Stimulated activated CD4-positive, alpha-beta T cell treated with anti-CD3 and anti-CD28 coated beads, Interleukin-12 subunit alpha, Interleukin-12 subunit beta, amount 100 ng/mL, for 4 hours (primary cell): ENCODE data around the gene EPC2.

Experiments
- DNase-seq: peaks from one replicate; pipeline ENCODE4 v3.0.0-alpha.2; 2020

Gene EPC2

GRCh38 chr2:148814860-148815419 lies 170.4 kb downstream of the EPC2 start:
- DNase-seq, result no peak

- DNase-seq, result no peak
These were observed 171.6 kb downstream of the EPC2 start for GRCh38 chr2:148816176-148816575.

DNA sequence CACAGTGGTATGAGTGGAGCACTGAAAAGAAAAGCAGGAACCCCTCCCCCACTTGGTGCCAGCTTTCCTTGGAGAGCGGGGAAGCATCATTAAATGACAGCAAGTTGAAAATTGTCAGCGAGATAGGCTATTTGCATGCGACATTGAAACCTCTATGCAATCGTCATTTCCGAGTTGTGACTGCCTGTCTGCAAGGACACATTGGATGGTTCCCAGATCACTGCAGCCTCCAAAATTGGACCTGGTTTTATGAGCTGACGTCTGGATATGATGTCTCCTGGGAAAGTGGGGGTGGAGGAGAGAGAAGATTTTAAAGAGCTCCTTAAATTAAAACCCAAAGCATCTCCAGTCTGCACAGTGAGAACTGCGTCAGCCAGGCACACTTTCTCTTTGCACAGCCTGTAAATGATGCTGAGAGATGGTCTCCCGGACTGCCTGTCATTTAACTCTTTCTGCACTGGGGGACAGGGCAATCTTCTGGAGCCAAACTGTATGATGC lies 172.7 kb downstream of the EPC2 start:
- DNase-seq, result no peak

- DNase-seq, result no peak
These were observed 174.6 kb downstream of the EPC2 start for GRCh38 chr2:148819019-148819585.

DNA sequence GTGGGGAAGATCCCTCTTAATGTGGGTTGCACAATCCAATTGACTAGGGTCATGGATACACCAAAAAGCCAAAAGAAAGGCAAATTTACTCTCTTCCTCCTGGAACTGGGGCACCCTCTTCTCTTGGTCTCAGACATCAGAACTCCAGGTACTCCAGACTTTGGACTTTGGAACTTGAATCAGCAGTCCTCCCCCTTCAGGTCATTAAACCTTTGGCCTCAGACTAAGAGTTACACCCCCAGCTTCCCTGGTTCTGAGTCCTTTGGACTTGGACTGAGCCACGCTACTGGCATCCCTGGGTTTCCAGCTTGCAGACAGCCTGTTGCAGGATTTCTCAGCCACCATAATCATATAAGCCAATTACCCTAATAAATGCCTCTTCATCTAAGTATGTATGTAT lies 179.6 kb downstream of the EPC2 start:
- no peak for DNase-seq

- no peak for DNase-seq
These were observed 182.2 kb downstream of the EPC2 start for GRCh38 chr2:148826791-148827190.

- DNase-seq, result no peak
These were observed 184.4 kb downstream of the EPC2 start for GRCh38 chr2:148828941-148829340.

DNA sequence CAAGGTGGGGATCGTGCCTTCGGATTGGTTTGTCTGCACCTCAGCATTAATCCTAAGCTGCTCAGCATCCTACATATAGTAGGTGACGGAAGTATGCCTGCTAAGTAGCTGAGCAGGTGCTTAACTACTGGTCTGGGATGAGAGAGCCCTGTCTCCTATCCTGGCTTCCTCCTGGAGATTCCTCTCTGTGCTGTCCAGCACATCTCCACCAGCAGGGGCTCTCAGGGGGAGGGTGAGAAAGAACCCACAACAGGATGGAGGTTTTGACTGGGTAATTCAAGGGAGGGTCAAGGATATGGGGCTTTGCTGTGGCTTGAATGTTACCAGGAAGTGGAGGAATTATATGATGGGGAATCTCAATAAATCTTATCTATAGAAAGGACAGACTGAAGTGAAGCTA lies 185.1 kb downstream of the EPC2 start:
- no peak for DNase-seq

DNA sequence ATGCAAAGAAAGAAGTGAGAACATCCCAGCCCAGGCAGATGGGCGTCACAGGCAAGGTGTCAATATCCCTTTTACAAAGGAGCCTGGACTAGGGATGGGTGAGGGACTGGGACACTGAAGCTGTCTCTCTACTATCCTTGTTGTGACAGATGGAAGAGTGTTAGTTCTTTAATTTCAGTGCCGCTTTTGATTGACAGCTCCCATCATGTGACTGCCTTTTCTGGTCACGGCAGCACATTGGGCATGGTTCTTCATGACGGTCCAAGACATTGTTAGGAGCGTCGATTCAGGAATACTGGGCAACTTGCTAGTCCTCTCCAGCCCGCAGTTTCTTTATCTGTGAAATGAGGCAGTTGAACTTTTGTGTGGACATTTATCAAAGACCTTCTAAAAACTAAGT lies 188.1 kb downstream of the EPC2 start:
- DNase-seq, result no peak
